ENCODE measurements around the gene DOCK1. TPM values are rescaled to one million over a fixed set of nuclear protein-coding genes. Genes with fewer than 3 reads are reported as not detected.

DOCK1 gene
- polyA plus RNA-seq, 1 of the 3 experiments (the other 2 are of a cell fraction): 15.5 TPM

- no peak overlapping the region for H3K27ac ChIP-seq (ENCODE audit: low read depth in 2 of 2, low read length in 1 of 2)
- no peak overlapping the region for H2AFZ ChIP-seq (ENCODE audit: low read depth)
- no peaks in the 10 kb centered on the region for H3K9me3 ChIP-seq
- H3K79me2 ChIP-seq (ENCODE audit: insufficient read depth): no peaks in the 10 kb centered on the region
- no peak for TF ChIP-seq NRF1 (IDR thresholded peaks at IDR 0.05; ENCODE audit: low read depth, low read length)
- TF ChIP-seq EZH2phosphoT487 (IDR thresholded peaks at IDR 0.05; ENCODE audit: borderline replicate concordance, low read depth): no peak
- no peak for TF ChIP-seq PBX3 (IDR thresholded peaks at IDR 0.05)
- TF ChIP-seq NFIC (IDR thresholded peaks at IDR 0.05; ENCODE audit: borderline replicate concordance): no peak
- no peak for TF ChIP-seq EP300 (IDR thresholded peaks at IDR 0.05; ENCODE audit: borderline replicate concordance in 1 of 2, low read depth in 1 of 2, low read length in 1 of 2)
- no peak for TF ChIP-seq CHD2 (IDR thresholded peaks at IDR 0.05; ENCODE audit: low read length, partially characterized antibody)
- TF ChIP-seq ELF1 (IDR thresholded peaks at IDR 0.05): no peak
- no peak for TF ChIP-seq RAD21 (IDR thresholded peaks at IDR 0.05; ENCODE audit: low read length)
- no peak for TF ChIP-seq TCF12 (IDR thresholded peaks at IDR 0.05)
- TF ChIP-seq MXI1 (IDR thresholded peaks at IDR 0.05; ENCODE audit: low read depth, low read length): no peak
- no peak for TF ChIP-seq IRF3 (IDR thresholded peaks at IDR 0.05; ENCODE audit: low read depth, low read length)
- TF ChIP-seq TAF1 (IDR thresholded peaks at IDR 0.05; ENCODE audit: borderline replicate concordance, low read depth, low read length): no peak
- H3K4me3 ChIP-seq (ENCODE audit: low read depth in 2 of 2, low read length in 1 of 2): no peak overlapping the region
- no peak overlapping the region for H3K9ac ChIP-seq
- no peaks in the 10 kb centered on the region for H3K27me3 ChIP-seq (ENCODE audit: insufficient read depth)
- POLR2A ChIA-PET: no interaction called here
- CTCF ChIA-PET: no interaction called here
- no peak overlapping the region for H3K4me2 ChIP-seq
- H3K36me3 ChIP-seq (replicated peaks in 1 of 2; ENCODE audit: control insufficient read depth in 1 of 2, insufficient read depth in 2 of 2, low read length in 1 of 2): peaks cover 26 to 40% of the 10 kb centered on the region in 2 experiments
- H4K20me1 ChIP-seq (ENCODE audit: insufficient read depth): no peaks in the 10 kb centered on the region
- H3K4me1 ChIP-seq (ENCODE audit: control insufficient read depth in 1 of 2, insufficient read depth in 2 of 2, low read depth in 1 of 2, low read length in 1 of 2): peaks cover 0 to 8% of the 10 kb centered on the region in 2 experiments; a peak in 1 of 4 replicates
- H3F3A ChIP-seq (replicated peaks; ENCODE audit: insufficient read depth): no peaks in the 10 kb centered on the region
- 94% methylated on average over 5 of the region's 5 CpGs for WGBS (ENCODE audit: low lambda C conversion rate)
- no peaks in the 10 kb centered on the region for H3K9me2 ChIP-seq
- no peak for DNase-seq
These were observed 473.4 kb downstream of the DOCK1 start for GRCh38 chr10:127378628-127379027.

- 100% methylated on average over 10 of the region's 18 CpGs for WGBS (ENCODE audit: low lambda C conversion rate)
- Histone ChIP-seq H3K79me2 (ENCODE audit: insufficient read depth) (no peaks in the 10 kb centered on the region), H3F3A (replicated peaks; ENCODE audit: insufficient read depth) (no peaks in the 10 kb centered on the region)
These were observed 479.3 kb downstream of the DOCK1 start for GRCh38 chr10:127384532-127384931.

More at GRCh38 chr10:127384532-127384931, 479.3 kb downstream of the DOCK1 start:
- Histone ChIP-seq H4K20me1 (ENCODE audit: insufficient read depth) (no peaks in the 10 kb centered on the region), H3K9ac (no peak overlapping the region), H3K9me3 (no peaks in the 10 kb centered on the region), H2AFZ (ENCODE audit: low read depth) (no peak overlapping the region), H3K36me3 (replicated peaks in 1 of 2; ENCODE audit: control insufficient read depth in 1 of 2, insufficient read depth in 2 of 2, low read length in 1 of 2) (peaks cover 19 to 27% of the 10 kb centered on the region in 2 experiments), H3K27ac (ENCODE audit: low read depth in 2 of 2, low read length in 1 of 2) (no peak overlapping the region), H3K27me3 (ENCODE audit: insufficient read depth) (no peaks in the 10 kb centered on the region), H3K4me1 (ENCODE audit: control insufficient read depth in 1 of 2, insufficient read depth in 2 of 2, low read depth in 1 of 2, low read length in 1 of 2) (no peaks in the 10 kb centered on the region), H3K4me3 (ENCODE audit: low read depth in 2 of 2, low read length in 1 of 2) (no peak overlapping the region), H3K4me2 (no peak overlapping the region), H3K9me2 (no peaks in the 10 kb centered on the region)
- TF ChIP-seq EZH2phosphoT487 (IDR thresholded peaks at IDR 0.05; ENCODE audit: borderline replicate concordance, low read depth) (no peak), TEAD4 (IDR thresholded peaks at IDR 0.05; ENCODE audit: borderline replicate concordance, insufficient read depth) (no peak), POLR2AphosphoS5 (IDR thresholded peaks at IDR 0.05; ENCODE audit: low read depth, low read length) (no peak), MEF2A (IDR thresholded peaks at IDR 0.05; ENCODE audit: borderline replicate concordance, low read depth) (no peak), FOXM1 (IDR thresholded peaks at IDR 0.05; ENCODE audit: low read depth) (no peak), REST (IDR thresholded peaks at IDR 0.05; ENCODE audit: low read depth, low read length) (no peak), JUND (IDR thresholded peaks at IDR 0.05) (no peak), CHD2 (IDR thresholded peaks at IDR 0.05; ENCODE audit: low read length, partially characterized antibody) (no peak), IRF3 (IDR thresholded peaks at IDR 0.05; ENCODE audit: low read depth, low read length) (no peak), PBX3 (IDR thresholded peaks at IDR 0.05) (no peak)
- DNase-seq: no peak
- ChIA-PET CTCF (no interaction called here), POLR2A (no interaction called here)

Measured in SK-N-SH (cell line).